ENCODE measurements around the gene AKR7A2.

AKR7A2 gene

GRCh38 chr1:19311931-19312781 is at the start of gene AKR7A2, which contains the start of gene SLC66A1:
AKR7A2 (minus strand) TSS chr1:19312144; CDS start chr1:19312124, 20 bp downstream.
SLC66A1 (plus strand) TSS chr1:19312326; CDS start chr1:19317678, 5,352 bp downstream.
- Histone ChIP-seq H3K4me1 (peaks cover 5% of the 10 kb centered on the region), H3K4me3 (peak within 1 kb of the TSS; percentile 84), H3K36me3 (replicated peaks) (peaks cover 22% of the 10 kb centered on the region), H3K27me3 (ENCODE audit: low read depth) (no peaks in the 10 kb centered on the region), H3K9me3 (no peaks in the 10 kb centered on the region)
- peak; percentile 85 to 92 for DNase-seq (ENCODE audit: low spot score in 2 of 2)
- in situ Hi-C loops (cut with MboI; ENCODE audit: low sequenced_read_pairs), result no loop called here

DNA sequence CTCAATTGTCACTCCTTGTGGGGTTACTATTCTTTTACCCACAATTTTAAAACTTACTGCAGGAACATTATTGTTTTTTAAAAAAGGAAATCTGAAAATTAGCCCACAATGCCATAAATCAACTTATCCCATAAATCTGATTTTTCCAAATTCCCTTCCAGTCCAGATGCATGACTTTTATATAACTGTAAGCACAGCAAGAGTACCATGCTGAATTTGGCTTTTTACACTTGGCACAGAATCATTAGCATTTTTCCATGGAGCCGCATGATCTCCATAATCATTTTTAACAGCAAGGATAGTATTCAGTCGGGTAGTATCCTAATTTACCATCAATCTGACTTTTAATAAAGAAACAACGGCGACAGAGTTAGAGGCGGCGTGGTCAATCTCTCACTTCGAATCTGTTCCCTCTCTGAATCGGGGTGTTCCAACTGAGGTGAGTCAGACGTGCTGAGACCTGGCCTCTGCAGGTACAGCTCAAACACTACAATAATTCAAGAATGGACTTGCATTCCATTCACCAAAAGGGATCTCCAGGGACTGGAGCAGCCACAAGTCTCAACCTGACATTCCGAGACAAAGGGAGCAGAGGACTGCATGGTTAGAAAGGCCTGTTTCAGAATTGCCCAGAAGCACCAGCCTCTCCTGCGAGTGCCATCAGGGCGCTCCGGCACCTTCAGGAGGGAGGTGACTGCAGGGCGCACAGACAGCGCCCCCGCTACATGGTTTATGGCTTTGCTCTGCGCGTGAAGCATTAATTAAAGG is 49.1 kb upstream of the AKR7A2 start:
- DNase-seq (ENCODE audit: low spot score in 2 of 2), result no peak

GRCh38 chr1:19360432-19360831 is 48.5 kb upstream of the AKR7A2 start:
- in situ Hi-C loops (cut with MboI; ENCODE audit: low sequenced_read_pairs), result no loop called here
- Histone ChIP-seq H3K9me3 (no peaks in the 10 kb centered on the region), H3K27me3 (ENCODE audit: low read depth) (no peaks in the 10 kb centered on the region), H3K36me3 (replicated peaks) (peaks cover 10% of the 10 kb centered on the region), H3K4me1 (no peaks in the 10 kb centered on the region), H3K4me3 (no peak overlapping the region)
- DNase-seq (ENCODE audit: low spot score in 2 of 2), result no peak

More for the DNA sequence above, 49.1 kb upstream of the AKR7A2 start:
- in situ Hi-C loops (cut with MboI; ENCODE audit: low sequenced_read_pairs), result no loop called here
- H3K4me3 ChIP-seq, result no peak overlapping the region
- H3K4me1 ChIP-seq, result no peaks in the 10 kb centered on the region
- H3K36me3 ChIP-seq (replicated peaks), result peaks cover 5% of the 10 kb centered on the region
- H3K27me3 ChIP-seq (ENCODE audit: low read depth), result no peaks in the 10 kb centered on the region
- no peaks in the 10 kb centered on the region for H3K9me3 ChIP-seq

- in situ Hi-C loops (cut with MboI; ENCODE audit: low sequenced_read_pairs), result no loop called here
- H3K9me3 ChIP-seq, result no peaks in the 10 kb centered on the region
- no peaks in the 10 kb centered on the region for H3K4me1 ChIP-seq
- no peak overlapping the region for H3K4me3 ChIP-seq
- no peaks in the 10 kb centered on the region for H3K27me3 ChIP-seq (ENCODE audit: low read depth)
- peaks cover 11% of the 10 kb centered on the region for H3K36me3 ChIP-seq (replicated peaks)
- no peak for DNase-seq (ENCODE audit: low spot score in 2 of 2)
Observed at GRCh38 chr1:19360016-19360415, 48.1 kb upstream of the AKR7A2 start.

DNA sequence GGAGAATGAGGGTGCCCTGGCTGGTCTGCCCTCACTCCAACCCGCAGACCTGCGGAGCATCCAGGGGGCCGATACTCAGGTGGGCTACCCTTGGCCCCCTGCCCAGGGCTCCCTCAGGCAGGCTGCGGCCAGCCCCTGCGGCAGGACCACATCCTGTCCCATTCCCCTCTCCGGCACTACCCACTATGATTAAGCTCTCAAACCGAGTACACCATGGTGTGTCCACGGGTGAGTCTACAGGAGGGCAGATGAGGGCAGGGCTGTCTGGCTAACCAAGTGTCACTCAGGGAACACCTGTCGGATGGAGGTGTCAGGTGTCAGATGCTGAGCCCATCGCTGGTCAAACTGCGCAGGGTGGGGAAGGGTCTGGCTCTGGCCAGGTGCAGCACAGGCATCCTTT is 47.4 kb upstream of the AKR7A2 start:
- in situ Hi-C loops (cut with MboI; ENCODE audit: low sequenced_read_pairs), result no loop called here
- H3K27me3 ChIP-seq (ENCODE audit: low read depth), result no peaks in the 10 kb centered on the region

DNA sequence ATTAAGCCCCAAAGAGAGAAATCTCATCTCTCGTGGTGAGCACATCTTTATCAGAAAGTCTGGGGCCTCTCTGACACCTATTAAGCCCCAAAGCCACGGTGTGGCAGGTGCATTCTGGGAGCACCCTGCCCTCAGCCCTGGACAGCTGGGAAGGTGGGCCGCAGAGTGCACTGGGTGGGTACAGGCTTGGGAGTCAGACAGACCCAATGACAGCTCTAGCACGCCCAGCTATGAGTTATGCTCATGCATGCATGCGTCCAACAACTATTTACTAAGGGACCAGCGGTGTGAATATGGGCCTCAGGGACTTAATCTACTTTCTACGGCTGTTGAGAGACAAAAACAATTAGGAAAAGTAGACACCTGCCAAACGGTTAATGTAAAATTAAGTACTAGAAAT is 46.8 kb upstream of the AKR7A2 start:
- no peak for DNase-seq (ENCODE audit: low spot score in 2 of 2)
- H3K4me3 ChIP-seq, result no peak overlapping the region
- peaks cover 23% of the 10 kb centered on the region for H3K36me3 ChIP-seq (replicated peaks)
- no peaks in the 10 kb centered on the region for H3K9me3 ChIP-seq
- no peaks in the 10 kb centered on the region for H3K27me3 ChIP-seq (ENCODE audit: low read depth)
- in situ Hi-C loops (cut with MboI; ENCODE audit: low sequenced_read_pairs), result no loop called here
- no peaks in the 10 kb centered on the region for H3K4me1 ChIP-seq

More for the DNA sequence above, 47.4 kb upstream of the AKR7A2 start:
- H3K4me3 ChIP-seq, result no peak overlapping the region
- H3K4me1 ChIP-seq, result no peaks in the 10 kb centered on the region
- DNase-seq (ENCODE audit: low spot score in 2 of 2), result no peak
- no peaks in the 10 kb centered on the region for H3K9me3 ChIP-seq
- H3K36me3 ChIP-seq (replicated peaks), result peaks cover 17% of the 10 kb centered on the region

DNA sequence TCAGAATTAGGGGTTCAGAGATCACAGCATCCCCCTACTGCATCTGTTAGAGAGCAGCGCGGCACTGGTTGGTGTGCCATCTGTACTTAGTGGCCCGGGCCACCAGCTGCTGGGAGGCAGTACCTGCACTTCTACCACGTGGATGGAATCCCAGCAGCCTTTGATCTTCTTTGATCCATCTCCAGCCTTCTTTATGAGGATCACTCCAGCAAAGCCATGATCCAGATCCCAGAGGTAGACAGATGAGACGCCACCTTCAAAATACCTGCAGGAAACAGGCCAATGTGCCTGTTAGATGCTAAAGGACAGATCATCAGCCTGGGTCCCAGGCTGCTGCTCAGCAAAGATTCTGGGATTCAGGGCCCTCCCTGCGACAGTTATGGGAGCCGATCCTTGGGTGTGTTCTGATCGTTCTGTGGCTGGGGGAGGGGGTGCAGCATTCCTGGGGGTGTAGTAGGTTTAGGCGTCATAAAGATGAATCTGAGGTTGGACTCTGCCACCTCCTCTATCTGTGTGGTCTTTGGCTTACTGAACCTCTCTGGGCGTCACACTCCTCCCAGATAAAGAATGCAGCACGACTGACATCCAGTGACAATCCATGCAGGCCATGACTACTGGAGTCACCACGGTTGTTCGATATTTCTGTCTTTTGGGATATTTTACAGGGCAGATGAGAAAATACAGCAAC is 45.5 kb upstream of the AKR7A2 start:
- Histone ChIP-seq H3K4me3 (no peak overlapping the region), H3K9me3 (no peaks in the 10 kb centered on the region), H3K27me3 (ENCODE audit: low read depth) (no peaks in the 10 kb centered on the region), H3K4me1 (no peaks in the 10 kb centered on the region), H3K36me3 (replicated peaks) (peaks cover 28% of the 10 kb centered on the region)
- in situ Hi-C loops (cut with MboI; ENCODE audit: low sequenced_read_pairs), result no loop called here
- DNase-seq (ENCODE audit: low spot score in 2 of 2), result no peak

DNA sequence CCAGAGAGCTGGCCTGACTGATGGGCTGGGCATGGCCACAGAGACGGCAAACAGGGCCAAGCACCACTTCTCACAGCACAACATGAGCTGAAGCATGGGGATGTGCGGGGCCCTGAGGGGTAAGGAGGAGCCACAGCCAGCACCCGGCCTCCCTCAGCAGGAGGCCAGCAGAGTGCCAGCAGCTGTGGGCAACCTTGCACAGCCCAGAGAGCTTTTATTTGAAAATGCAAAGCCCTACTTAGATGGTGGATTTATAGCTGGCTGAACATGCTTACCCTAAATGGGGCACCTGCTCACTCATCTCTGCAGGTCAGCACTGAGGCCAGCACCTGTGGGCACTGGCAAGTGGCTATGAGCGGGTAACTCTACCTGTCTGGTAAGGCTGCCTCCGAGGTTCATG is 44.3 kb upstream of the AKR7A2 start:
- DNase-seq (ENCODE audit: low spot score in 2 of 2), result no peak
- H3K4me1 ChIP-seq, result no peaks in the 10 kb centered on the region
- in situ Hi-C loops (cut with MboI; ENCODE audit: low sequenced_read_pairs), result no loop called here
- H3K27me3 ChIP-seq (ENCODE audit: low read depth), result no peaks in the 10 kb centered on the region
- H3K4me3 ChIP-seq, result no peak overlapping the region
- H3K36me3 ChIP-seq (replicated peaks), result peaks cover 28% of the 10 kb centered on the region
- no peaks in the 10 kb centered on the region for H3K9me3 ChIP-seq

DNA sequence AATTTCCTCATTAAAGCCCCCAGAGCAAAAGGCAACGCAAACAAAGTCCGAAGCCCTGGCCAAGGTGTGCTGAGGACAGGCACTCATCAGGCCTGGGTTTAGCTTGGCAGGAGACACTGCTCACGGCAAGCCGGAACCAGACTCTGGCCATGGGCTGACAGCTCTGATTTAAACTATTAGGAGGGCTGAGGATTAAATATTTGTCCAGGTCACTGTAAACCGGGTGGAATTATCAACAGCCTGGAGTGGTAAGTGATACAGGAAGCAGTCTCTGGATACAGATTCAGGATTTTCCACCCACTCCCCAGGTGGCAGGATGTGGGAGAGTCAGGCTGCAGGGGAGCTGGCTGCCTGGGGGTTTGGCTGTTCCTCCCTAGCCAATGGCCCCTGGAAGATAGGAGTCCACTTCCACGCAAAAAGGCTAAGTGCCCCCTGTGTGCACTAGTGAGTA is 42.6 kb upstream of the AKR7A2 start:
- Histone ChIP-seq H3K27me3 (ENCODE audit: low read depth) (no peaks in the 10 kb centered on the region), H3K9me3 (no peaks in the 10 kb centered on the region), H3K4me1 (no peaks in the 10 kb centered on the region), H3K4me3 (no peak overlapping the region), H3K36me3 (replicated peaks) (peaks cover 30% of the 10 kb centered on the region)
- in situ Hi-C loops (cut with MboI; ENCODE audit: low sequenced_read_pairs), result no loop called here
- no peak for DNase-seq (ENCODE audit: low spot score in 2 of 2)

GRCh38 chr1:19353596-19353995 is 41.7 kb upstream of the AKR7A2 start:
- Histone ChIP-seq H3K27me3 (ENCODE audit: low read depth) (no peaks in the 10 kb centered on the region), H3K4me3 (no peak overlapping the region), H3K4me1 (no peaks in the 10 kb centered on the region), H3K36me3 (replicated peaks) (peaks cover 30% of the 10 kb centered on the region), H3K9me3 (no peaks in the 10 kb centered on the region)
- in situ Hi-C loops (cut with MboI; ENCODE audit: low sequenced_read_pairs), result no loop called here
- no peak for DNase-seq (ENCODE audit: low spot score in 2 of 2)

GRCh38 chr1:19352839-19353238 is 40.9 kb upstream of the AKR7A2 start:
- Histone ChIP-seq H3K4me1 (no peaks in the 10 kb centered on the region), H3K4me3 (no peak overlapping the region), H3K27me3 (ENCODE audit: low read depth) (no peaks in the 10 kb centered on the region), H3K9me3 (no peaks in the 10 kb centered on the region), H3K36me3 (replicated peaks) (peaks cover 30% of the 10 kb centered on the region)
- DNase-seq (ENCODE audit: low spot score in 2 of 2), result no peak
- in situ Hi-C loops (cut with MboI; ENCODE audit: low sequenced_read_pairs), result no loop called here

DNA sequence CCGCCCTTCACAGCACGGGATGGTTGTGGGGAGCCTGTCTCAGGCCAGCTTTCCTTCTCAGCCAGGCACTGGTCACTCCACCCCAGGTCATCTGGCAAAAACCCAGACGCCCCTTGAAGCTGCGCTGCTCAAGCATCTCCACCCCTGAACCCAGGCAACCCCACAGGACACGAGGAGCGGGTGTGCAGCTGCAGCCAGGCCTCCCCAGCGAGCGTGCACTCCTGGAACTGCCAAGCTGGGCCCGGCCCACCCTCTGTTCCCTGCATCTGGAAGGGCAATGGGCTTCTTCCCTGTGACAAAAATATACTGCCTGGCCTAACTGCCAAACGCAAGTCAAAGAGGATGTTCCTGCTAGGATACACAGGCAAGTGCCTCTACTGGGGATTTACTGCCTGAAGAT is 39.9 kb upstream of the AKR7A2 start:
- Histone ChIP-seq H3K27me3 (ENCODE audit: low read depth) (no peaks in the 10 kb centered on the region), H3K4me1 (no peaks in the 10 kb centered on the region), H3K36me3 (replicated peaks) (peaks cover 30% of the 10 kb centered on the region), H3K4me3 (no peak overlapping the region), H3K9me3 (no peaks in the 10 kb centered on the region)
- DNase-seq (ENCODE audit: low spot score in 2 of 2), result no peak
- in situ Hi-C loops (cut with MboI; ENCODE audit: low sequenced_read_pairs), result no loop called here

- H3K27me3 ChIP-seq (ENCODE audit: low read depth), result no peaks in the 10 kb centered on the region
- no peaks in the 10 kb centered on the region for H3K9me3 ChIP-seq
- no peak for DNase-seq (ENCODE audit: low spot score in 2 of 2)
- H3K4me3 ChIP-seq, result no peak overlapping the region
- in situ Hi-C loops (cut with MboI; ENCODE audit: low sequenced_read_pairs), result no loop called here
- H3K4me1 ChIP-seq, result no peaks in the 10 kb centered on the region
- H3K36me3 ChIP-seq (replicated peaks), result peaks cover 21% of the 10 kb centered on the region
Observed at GRCh38 chr1:19350566-19350965, 38.6 kb upstream of the AKR7A2 start.
